HEK293 (cell line): ENCODE results near the gene DENND6B.
A peak's percentile ranks its signal among the peaks of the same experiment; 100 is the strongest.

Experiments
- GLI2 ChIP-seq: fragments of 450-650 bp; formaldehyde crosslinking; IDR thresholded peaks from 2 replicates; pipeline ENCODE4; 2017; ENCODE audit warnings: missing biosample characterization, missing genetic modification characterization, low read depth, borderline replicate concordance
- GLI4 ChIP-seq: fragments of 450-650 bp; formaldehyde crosslinking; IDR thresholded peaks from 2 replicates; pipeline ENCODE4 v1.5.1; 2016; ENCODE audit warnings: missing biosample characterization, missing genetic modification characterization
- KLF1 ChIP-seq: fragments of 450-650 bp; formaldehyde crosslinking; IDR thresholded peaks from 2 replicates; pipeline ENCODE4 v1.5.1; 2016; ENCODE audit warnings: missing biosample characterization, missing genetic modification characterization
- KLF16 ChIP-seq: fragments of 450-650 bp; formaldehyde crosslinking; IDR thresholded peaks from 2 replicates; pipeline ENCODE4 v1.5.1; 2017; ENCODE audit warnings: missing biosample characterization, missing genetic modification characterization
- KLF17 ChIP-seq: fragments of 450-650 bp; formaldehyde crosslinking; IDR thresholded peaks from 2 replicates; pipeline ENCODE4 v1.5.1; 2016; ENCODE audit warnings: missing biosample characterization, missing genetic modification characterization
- MYNN ChIP-seq: fragments of 450-650 bp; formaldehyde crosslinking; IDR thresholded peaks from 2 replicates; pipeline ENCODE4 v1.5.1; 2016; ENCODE audit warnings: missing biosample characterization, missing genetic modification characterization, borderline replicate concordance
- PBX3 ChIP-seq: sonication (generic); formaldehyde crosslinking; IDR thresholded peaks from 2 replicates; pipeline ENCODE4 v1.8.1; 2022; ENCODE audit warnings: mild to moderate bottlenecking, moderate library complexity, missing genetic modification reagents
- REST ChIP-seq: fragments of 450-650 bp; formaldehyde crosslinking; IDR thresholded peaks from 2 replicates; pipeline ENCODE4 v1.5.1; 2016; ENCODE audit warnings: missing biosample characterization, missing genetic modification characterization
- SCRT2 ChIP-seq: fragments of 450-650 bp; formaldehyde crosslinking; IDR thresholded peaks from 2 replicates; pipeline ENCODE4 v1.5.1; 2016; ENCODE audit warnings: missing biosample characterization, missing genetic modification characterization
- TCF7L2 ChIP-seq: IDR thresholded peaks from 2 replicates; pipeline ENCODE4 v1.6.1; 2011; ENCODE audit warnings: low read depth, mild to moderate bottlenecking, inconsistent platforms, low read length, moderate library complexity, borderline replicate concordance
- ZBTB20 ChIP-seq: fragments of 450-650 bp; formaldehyde crosslinking; IDR thresholded peaks from 2 replicates; pipeline ENCODE4 v1.5.1; 2016; ENCODE audit warnings: missing biosample characterization, missing genetic modification characterization
- ZFP3 ChIP-seq: fragments of 450-650 bp; formaldehyde crosslinking; IDR thresholded peaks from 2 replicates; pipeline ENCODE4 v1.5.1; 2016; ENCODE audit warnings: low read depth, missing biosample characterization, missing genetic modification characterization
- ZIC2 ChIP-seq: fragments of 450-650 bp; formaldehyde crosslinking; IDR thresholded peaks from 2 replicates; pipeline ENCODE4 v1.5.1; 2016; ENCODE audit warnings: missing biosample characterization, missing genetic modification characterization
- ZNF10 ChIP-seq: fragments of 450-650 bp; formaldehyde crosslinking; IDR thresholded peaks from 2 replicates; pipeline ENCODE4 v1.5.1; 2017; ENCODE audit warnings: missing biosample characterization, missing genetic modification characterization
- ZNF112 ChIP-seq: fragments of 450-650 bp; formaldehyde crosslinking; IDR thresholded peaks from 2 replicates; pipeline ENCODE4 v1.5.0; 2017; ENCODE audit warnings: missing biosample characterization, missing genetic modification characterization
- ZNF114 ChIP-seq: fragments of 450-650 bp; formaldehyde crosslinking; IDR thresholded peaks from 2 replicates; pipeline ENCODE4 v1.5.0; 2017; ENCODE audit warnings: missing biosample characterization, missing genetic modification characterization
- ZNF23 ChIP-seq: fragments of 450-650 bp; formaldehyde crosslinking; IDR thresholded peaks from 2 replicates; pipeline ENCODE4 v1.5.1; 2016; ENCODE audit warnings: missing biosample characterization, missing genetic modification characterization, borderline replicate concordance
- ZNF324 ChIP-seq: fragments of 450-650 bp; formaldehyde crosslinking; IDR thresholded peaks from 2 replicates; pipeline ENCODE4 v1.5.1; 2016; ENCODE audit warnings: missing biosample characterization, missing genetic modification characterization
- ZNF416 ChIP-seq: fragments of 450-650 bp; formaldehyde crosslinking; IDR thresholded peaks from 2 replicates; pipeline ENCODE4 v1.5.1; 2016; ENCODE audit warnings: missing biosample characterization, missing genetic modification characterization
- ZNF423 ChIP-seq: fragments of 450-650 bp; formaldehyde crosslinking; IDR thresholded peaks from 2 replicates; pipeline ENCODE4 v1.5.1; 2016; ENCODE audit warnings: missing biosample characterization, missing genetic modification characterization
- ZNF529 ChIP-seq: fragments of 450-650 bp; formaldehyde crosslinking; IDR thresholded peaks from 2 replicates; pipeline ENCODE4 v1.5.1; 2017; ENCODE audit warnings: missing genetic modification characterization, missing biosample characterization; ENCODE audit not compliant: insufficient replicate concordance
- ZNF560 ChIP-seq: fragments of 450-650 bp; formaldehyde crosslinking; IDR thresholded peaks from 2 replicates; pipeline ENCODE4 v1.5.1; 2017; ENCODE audit warnings: missing biosample characterization, missing genetic modification characterization, borderline replicate concordance
- ZNF580 ChIP-seq: fragments of 450-650 bp; formaldehyde crosslinking; IDR thresholded peaks from 2 replicates; pipeline ENCODE4 v1.5.1; 2016; ENCODE audit warnings: missing biosample characterization, missing genetic modification characterization
- ZNF596 ChIP-seq: fragments of 450-650 bp; IDR thresholded peaks from 2 replicates; pipeline ENCODE4 v1.5.0; 2018; ENCODE audit warnings: missing biosample characterization, mild to moderate bottlenecking, missing genetic modification characterization, moderate library complexity
- ZNF610 ChIP-seq: fragments of 450-650 bp; formaldehyde crosslinking; IDR thresholded peaks from 2 replicates; pipeline ENCODE4 v1.5.1; 2016; ENCODE audit warnings: missing biosample characterization, missing genetic modification characterization, borderline replicate concordance
- ZNF626 ChIP-seq: fragments of 450-650 bp; sonication (Bioruptor Pico); formaldehyde crosslinking; IDR thresholded peaks from 2 replicates; pipeline ENCODE4 v1.5.1; 2018; ENCODE audit warnings: missing biosample characterization, missing genetic modification characterization, inconsistent platforms
- ZNF660 ChIP-seq: fragments of 450-650 bp; IDR thresholded peaks from 2 replicates; pipeline ENCODE4 v1.5.1; 2018; ENCODE audit warnings: missing biosample characterization, mild to moderate bottlenecking, missing genetic modification characterization
- ZNF704 ChIP-seq: fragments of 450-650 bp; formaldehyde crosslinking; IDR thresholded peaks from 2 replicates; pipeline ENCODE4 v1.5.1; 2016; ENCODE audit warnings: missing biosample characterization, missing genetic modification characterization
- ZNF747 ChIP-seq: fragments of 450-650 bp; formaldehyde crosslinking; IDR thresholded peaks from 2 replicates; pipeline ENCODE4 v1.5.1; 2016; ENCODE audit warnings: missing biosample characterization, missing genetic modification characterization
- ZNF785 ChIP-seq: fragments of 450-650 bp; formaldehyde crosslinking; IDR thresholded peaks from 2 replicates; pipeline ENCODE4 v1.5.1; 2016; ENCODE audit warnings: missing biosample characterization, missing genetic modification characterization
- ZSCAN18 ChIP-seq: fragments of 450-650 bp; formaldehyde crosslinking; IDR thresholded peaks from 2 replicates; pipeline ENCODE4 v1.5.1; 2016; ENCODE audit warnings: missing biosample characterization, missing genetic modification characterization

Gene DENND6B

GRCh38 chr22:50260801-50261614, 65.8 kb downstream of the DENND6B start (continued):
- TF ChIP-seq ZNF423 (tag by site-specific recombination) (peak; percentile 36; the same call in 1 of the 2 replicates), ZNF529 (tag by site-specific recombination) (no peak), KLF1 (tag by site-specific recombination) (peak; percentile 36), GLI2 (tag by site-specific recombination) (no peak), SCRT2 (tag by site-specific recombination) (no peak), KLF17 (tag by site-specific recombination) (peak; percentile 84), ZNF10 (tag by site-specific recombination) (no peak), ZNF747 (tag by site-specific recombination) (no peak), MYNN (tag by site-specific recombination) (no peak), ZBTB20 (peak; percentile 73; the same call in 1 of the 2 replicates), ZNF416 (tag by site-specific recombination) (no peak), ZSCAN18 (tag by site-specific recombination) (no peak), ZNF660 (tag by site-specific recombination) (no peak), ZNF626 (no peak), ZNF114 (tag by site-specific recombination) (no peak), ZFP3 (tag by site-specific recombination) (no peak), ZNF560 (tag by site-specific recombination) (no peak), TCF7L2 (no peak), ZNF23 (tag by site-specific recombination) (no peak), ZNF610 (no peak), ZNF596 (tag by site-specific recombination) (no peak), ZNF112 (tag by site-specific recombination) (no peak), PBX3 (peak; percentile 47), KLF16 (tag by site-specific recombination) (peak; percentile 36; the same call in 1 of the 2 replicates), REST (no peak), ZNF785 (no peak), ZNF324 (tag by site-specific recombination) (no peak), ZNF704 (tag by site-specific recombination) (no peak), ZNF580 (no peak), GLI4 (tag by site-specific recombination) (no peak), ZIC2 (peak; percentile 89)
